Panc1 (cell line): ENCODE results near the gene GUCY1A1. TPM values are rescaled to one million over a fixed set of nuclear protein-coding genes. Genes with fewer than 3 reads are reported as not detected.

Experiments used
- ATAC-seq: fragments of 200-7000 bp; cut with Tn5 transposase; 2 replicates; pipeline ENCODE4 v1.9.1; 2020; ENCODE audit warnings: mild to moderate bottlenecking, moderate library complexity
- BruUV-seq: library from RNA; stranded (reverse); fragments of 400-500 nt; replicated peaks from 2 replicates; lab custom pipeline; 2021; lab: Mats Ljungman, UMichigan
- CTCF ChIA-PET: fragments of 300-600 bp; sonication (Branson Sonifier 250); formaldehyde crosslinking; loops from one replicate; lab custom pipeline; 2022; ENCODE audit warnings: antibody characterized with exemption; lab: Charles Lee
- POLR2A ChIA-PET: fragments of 300-600 bp; sonication (Branson Sonifier 250); formaldehyde crosslinking; loops from one replicate; lab custom pipeline; 2022; ENCODE audit warnings: antibody characterized with exemption; lab: Charles Lee
- DNase-seq: peaks from one replicate; pipeline ENCODE4 v3.0.0-alpha.2; 2010; ENCODE audit warnings: low read depth, low spot score
- H3K27ac ChIP-seq: 2 replicates; pipeline ENCODE4 v1.5.1; 2011; ENCODE audit warnings: mild to moderate bottlenecking, low read length, inconsistent platforms
- H3K27me3 ChIP-seq: fragments of 200-500 bp; sonication (Bioruptor generic); 2 replicates; pipeline ENCODE4 v1.6.0; 2014; ENCODE audit warnings: low read length, inconsistent platforms; ENCODE audit not compliant: control insufficient read depth, insufficient read depth
- H3K36me3 ChIP-seq: fragments of 200-500 bp; sonication (Bioruptor generic); 2 replicates; pipeline ENCODE4 v1.5.1; 2014; ENCODE audit warnings: inconsistent platforms, mild to moderate bottlenecking, low read length, moderate library complexity; ENCODE audit not compliant: control insufficient read depth, insufficient read depth
- H3K4me1 ChIP-seq: 2 replicates; pipeline ENCODE4 v1.5.1; 2011; ENCODE audit warnings: inconsistent platforms, mild to moderate bottlenecking, low read length, moderate library complexity; ENCODE audit not compliant: control insufficient read depth, insufficient read depth
- H3K4me3 ChIP-seq, 2 experiments: 2 replicates each; pipeline ENCODE4 v1.5.1; 2011 to 2012; ENCODE audit warnings: low read depth in 2 of 2, low read length in 2 of 2, mild to moderate bottlenecking in 2 of 2, inconsistent platforms in 1 of 2, moderate library complexity in 1 of 2
- H3K9me3 ChIP-seq: fragments of 200-500 bp; sonication (Bioruptor generic); 2 replicates; pipeline ENCODE4 v1.5.1; 2014; ENCODE audit warnings: low read depth, mild to moderate bottlenecking, inconsistent platforms, low read length, moderate library complexity; ENCODE audit not compliant: control insufficient read depth, insufficient read depth
- POLR2AphosphoS5 ChIP-seq: IDR thresholded peaks from 2 replicates; pipeline ENCODE4 v1.6.1; 2012; ENCODE audit warnings: mild to moderate bottlenecking, low read depth, low read length, moderate library complexity
- SIN3A ChIP-seq: IDR thresholded peaks from 2 replicates; pipeline ENCODE4 v1.6.1; 2012; ENCODE audit warnings: low read depth, mild to moderate bottlenecking, low read length, moderate library complexity, borderline replicate concordance; ENCODE audit not compliant: insufficient read depth
- TCF7L2 ChIP-seq: IDR thresholded peaks from 2 replicates; pipeline ENCODE4 v1.6.1; 2011; ENCODE audit warnings: mild to moderate bottlenecking, low read depth, low read length, inconsistent platforms
- in situ Hi-C: cut with HindIII; loops from 2 replicates; pipeline ENCODE4 v1.10.0; 2016; ENCODE audit warnings: low sequenced_read_pairs, low pct_unique_long_range_greater_than_20kb
- intact Hi-C: fragments of 100-400 bp; cut with micrococcal nuclease; formaldehyde crosslinking; loops from one replicate; pipeline ENCODE4 v1.10.0; 2022; ENCODE audit not compliant: unreplicated experiment
- total RNA-seq: library from RNA; stranded (reverse); gene quantifications from one replicate; pipeline ENCODE4 v1.2.1, GENCODE V29; 2021; ENCODE audit not compliant: unreplicated experiment
- TF ChIP-seq, protein P1 (sequence below): fragments of 450-650 bp; IDR thresholded peaks from 2 replicates; pipeline ENCODE4 v1.5.1; 2017; ENCODE audit warnings: mild to moderate bottlenecking
- TF ChIP-seq, protein P2 (sequence below), 2 experiments: IDR thresholded peaks; 2 replicates each; pipeline ENCODE4 v1.6.1; 2011 to 2012; ENCODE audit warnings: low read depth in 2 of 2, control low read depth in 1 of 2, low read length in 1 of 2, mild to moderate bottlenecking in 1 of 2, moderate library complexity in 1 of 2; ENCODE audit not compliant: insufficient read depth in 1 of 2

Gene GUCY1A1
- total RNA-seq, 1 experiment from 2014 or later = 0.57 TPM

DNA sequence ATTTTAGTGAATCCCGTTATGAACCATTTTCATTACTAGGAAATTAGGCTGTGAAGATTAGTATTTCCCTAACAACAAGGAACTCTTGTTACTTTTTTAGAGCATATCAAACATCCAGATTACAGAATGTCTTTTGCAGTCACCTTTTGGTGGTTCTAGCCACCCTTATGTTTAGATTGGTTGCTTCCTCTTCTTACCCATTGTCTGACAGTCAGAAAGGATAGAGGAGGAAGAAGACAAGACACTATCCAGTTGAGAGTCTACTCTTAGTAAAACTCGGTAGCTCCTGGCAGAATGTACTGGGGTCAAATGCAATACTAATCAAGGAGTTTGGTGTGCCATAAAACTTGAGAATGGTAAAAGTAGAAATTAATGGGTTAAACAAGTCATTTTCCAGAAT is 1.6 kb upstream of the GUCY1A1 start:
- no TSS peak for BruUV-seq
- DNase-seq (no peak), ATAC-seq (no peak)
- TF ChIP-seq POLR2AphosphoS5 (no peak), TCF7L2 (no peak), SIN3A (no peak)
- TF ChIP-seq, protein P1, sequence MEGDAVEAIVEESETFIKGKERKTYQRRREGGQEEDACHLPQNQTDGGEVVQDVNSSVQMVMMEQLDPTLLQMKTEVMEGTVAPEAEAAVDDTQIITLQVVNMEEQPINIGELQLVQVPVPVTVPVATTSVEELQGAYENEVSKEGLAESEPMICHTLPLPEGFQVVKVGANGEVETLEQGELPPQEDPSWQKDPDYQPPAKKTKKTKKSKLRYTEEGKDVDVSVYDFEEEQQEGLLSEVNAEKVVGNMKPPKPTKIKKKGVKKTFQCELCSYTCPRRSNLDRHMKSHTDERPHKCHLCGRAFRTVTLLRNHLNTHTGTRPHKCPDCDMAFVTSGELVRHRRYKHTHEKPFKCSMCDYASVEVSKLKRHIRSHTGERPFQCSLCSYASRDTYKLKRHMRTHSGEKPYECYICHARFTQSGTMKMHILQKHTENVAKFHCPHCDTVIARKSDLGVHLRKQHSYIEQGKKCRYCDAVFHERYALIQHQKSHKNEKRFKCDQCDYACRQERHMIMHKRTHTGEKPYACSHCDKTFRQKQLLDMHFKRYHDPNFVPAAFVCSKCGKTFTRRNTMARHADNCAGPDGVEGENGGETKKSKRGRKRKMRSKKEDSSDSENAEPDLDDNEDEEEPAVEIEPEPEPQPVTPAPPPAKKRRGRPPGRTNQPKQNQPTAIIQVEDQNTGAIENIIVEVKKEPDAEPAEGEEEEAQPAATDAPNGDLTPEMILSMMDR = no peak
- CTCF ChIA-PET = no interaction called here
- Histone ChIP-seq H3K4me1 (no peaks in the 10 kb centered on the region), H3K4me3 (no peak overlapping the region), H3K36me3 (no peaks in the 10 kb centered on the region; the same call in 1 of the 2 replicates), H3K27ac (no peak overlapping the region), H3K27me3 (peaks cover 7% of the 10 kb centered on the region; the same call in 1 of the 2 replicates), H3K9me3 (no peaks in the 10 kb centered on the region)
- in situ Hi-C loops (no loop called here), intact Hi-C loops (no loop called here)
- POLR2A ChIA-PET = no interaction called here

DNA sequence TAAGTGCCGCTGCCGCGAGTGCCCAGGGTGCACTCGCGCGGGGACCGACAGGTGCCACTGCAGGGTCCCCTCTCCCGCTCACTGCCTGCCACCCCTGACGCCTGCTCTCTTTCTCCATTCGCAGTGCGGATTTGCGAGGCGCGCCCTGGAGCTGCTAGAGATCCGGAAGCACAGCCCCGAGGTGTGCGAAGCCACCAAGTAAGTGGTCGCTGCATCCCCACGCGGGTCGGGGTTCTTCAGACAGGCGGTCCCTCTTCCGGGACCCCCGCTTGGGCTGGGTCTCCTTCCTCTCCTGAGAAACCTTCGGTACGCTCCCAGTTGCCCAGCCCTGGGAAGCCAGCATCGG is 547 bp downstream of the GUCY1A1 start:
- intact Hi-C loops = no loop called here

More for the DNA sequence above, 547 bp downstream of the GUCY1A1 start:
- ChIA-PET POLR2A (no interaction called here), CTCF (interaction anchor here (0.5 to 0.6 kb wide), 2 partner anchors 250 to 291 kb away, joined by 3 to 10 read pairs; no protein-coding TSS in a partner anchor)
- in situ Hi-C loops = no loop called here
- Histone ChIP-seq H3K27me3 (peaks cover 7% of the 10 kb centered on the region; the same call in 1 of the 2 replicates), H3K9me3 (no peaks in the 10 kb centered on the region), H3K4me3 (peak overlapping the region; percentile 37 to 49), H3K4me1 (no peaks in the 10 kb centered on the region), H3K36me3 (no peaks in the 10 kb centered on the region; the same call in 1 of the 2 replicates), H3K27ac (no peak overlapping the region)
- ATAC-seq = peak; percentile 68
- TF ChIP-seq, protein P2, sequence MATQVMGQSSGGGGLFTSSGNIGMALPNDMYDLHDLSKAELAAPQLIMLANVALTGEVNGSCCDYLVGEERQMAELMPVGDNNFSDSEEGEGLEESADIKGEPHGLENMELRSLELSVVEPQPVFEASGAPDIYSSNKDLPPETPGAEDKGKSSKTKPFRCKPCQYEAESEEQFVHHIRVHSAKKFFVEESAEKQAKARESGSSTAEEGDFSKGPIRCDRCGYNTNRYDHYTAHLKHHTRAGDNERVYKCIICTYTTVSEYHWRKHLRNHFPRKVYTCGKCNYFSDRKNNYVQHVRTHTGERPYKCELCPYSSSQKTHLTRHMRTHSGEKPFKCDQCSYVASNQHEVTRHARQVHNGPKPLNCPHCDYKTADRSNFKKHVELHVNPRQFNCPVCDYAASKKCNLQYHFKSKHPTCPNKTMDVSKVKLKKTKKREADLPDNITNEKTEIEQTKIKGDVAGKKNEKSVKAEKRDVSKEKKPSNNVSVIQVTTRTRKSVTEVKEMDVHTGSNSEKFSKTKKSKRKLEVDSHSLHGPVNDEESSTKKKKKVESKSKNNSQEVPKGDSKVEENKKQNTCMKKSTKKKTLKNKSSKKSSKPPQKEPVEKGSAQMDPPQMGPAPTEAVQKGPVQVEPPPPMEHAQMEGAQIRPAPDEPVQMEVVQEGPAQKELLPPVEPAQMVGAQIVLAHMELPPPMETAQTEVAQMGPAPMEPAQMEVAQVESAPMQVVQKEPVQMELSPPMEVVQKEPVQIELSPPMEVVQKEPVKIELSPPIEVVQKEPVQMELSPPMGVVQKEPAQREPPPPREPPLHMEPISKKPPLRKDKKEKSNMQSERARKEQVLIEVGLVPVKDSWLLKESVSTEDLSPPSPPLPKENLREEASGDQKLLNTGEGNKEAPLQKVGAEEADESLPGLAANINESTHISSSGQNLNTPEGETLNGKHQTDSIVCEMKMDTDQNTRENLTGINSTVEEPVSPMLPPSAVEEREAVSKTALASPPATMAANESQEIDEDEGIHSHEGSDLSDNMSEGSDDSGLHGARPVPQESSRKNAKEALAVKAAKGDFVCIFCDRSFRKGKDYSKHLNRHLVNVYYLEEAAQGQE (IDR thresholded peaks at IDR 0.05; ENCODE audit: insufficient read depth in 1 of 2, low read depth in 2 of 2, low read length in 1 of 2) = no peak
- TF ChIP-seq, protein P1 = no peak
- TF ChIP-seq TCF7L2 (no peak), SIN3A (no peak), POLR2AphosphoS5 (no peak)
- DNase-seq = no peak
- no TSS peak for BruUV-seq
